Femur (tissue), 1 donor: ENCODE results near the gene GGT6.

Source experiments
- DNase-seq: peaks from one replicate; pipeline ENCODE4 v3.0.0-alpha.2; 2017

Gene GGT6

GRCh38 chr17:4519361-4519788, 41.0 kb downstream of the GGT6 start:
- peak; percentile 76 for DNase-seq

- DNase-seq = no peak
Measured at GRCh38 chr17:4518901-4519300, 41.5 kb downstream of the GGT6 start.

- no peak for DNase-seq
Measured at GRCh38 chr17:4516735-4517134, 43.6 kb downstream of the GGT6 start.

GRCh38 chr17:4515501-4515900, 44.9 kb downstream of the GGT6 start:
- DNase-seq = no peak

- no peak for DNase-seq
Measured at GRCh38 chr17:4514779-4515178, 45.6 kb downstream of the GGT6 start.

GRCh38 chr17:4514206-4514605, 46.2 kb downstream of the GGT6 start:
- no peak for DNase-seq

- no peak for DNase-seq
Measured at GRCh38 chr17:4513113-4514032, 47.0 kb downstream of the GGT6 start.

GRCh38 chr17:4512156-4513112, 47.9 kb downstream of the GGT6 start:
- DNase-seq = no peak

- no peak for DNase-seq
Measured at GRCh38 chr17:4511199-4511932, 49.0 kb downstream of the GGT6 start.

- DNase-seq = no peak
Measured at GRCh38 chr17:4510618-4510941, 49.8 kb downstream of the GGT6 start.

- DNase-seq = peak; percentile 85
Measured at GRCh38 chr17:4509923-4510617, 50.3 kb downstream of the GGT6 start.

GRCh38 chr17:4509401-4509800, 51.0 kb downstream of the GGT6 start:
- DNase-seq = peak; percentile 60

GRCh38 chr17:4508207-4508606, 52.2 kb downstream of the GGT6 start:
- no peak for DNase-seq

- no peak for DNase-seq
Measured at GRCh38 chr17:4507361-4508111, 52.8 kb downstream of the GGT6 start.
